ENCODE measurements around the gene VASH1.

DNA sequence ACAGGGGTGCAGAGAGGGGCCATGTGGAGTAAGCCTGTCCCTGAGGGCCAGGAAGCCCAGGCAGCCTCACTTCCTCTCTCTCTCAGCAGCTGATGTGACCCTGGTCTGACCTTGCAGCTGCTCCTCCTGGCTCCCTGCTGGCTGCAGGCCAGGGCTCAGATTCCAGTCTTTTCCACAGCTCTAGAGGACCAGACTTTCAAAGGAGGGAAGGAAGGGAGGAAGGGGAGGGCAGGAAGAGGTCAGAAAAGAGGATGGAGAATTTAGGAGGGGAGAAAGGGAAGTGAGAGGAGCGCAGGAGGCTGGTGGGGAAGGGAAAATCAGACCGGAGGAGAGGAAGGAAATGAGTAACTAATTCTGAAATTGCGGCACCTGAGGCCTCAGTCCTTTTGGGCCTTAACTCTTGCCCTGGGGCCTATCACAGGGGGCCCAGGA lies 40.9 kb upstream of the VASH1 start:
- TF ChIP-seq, protein P1, sequence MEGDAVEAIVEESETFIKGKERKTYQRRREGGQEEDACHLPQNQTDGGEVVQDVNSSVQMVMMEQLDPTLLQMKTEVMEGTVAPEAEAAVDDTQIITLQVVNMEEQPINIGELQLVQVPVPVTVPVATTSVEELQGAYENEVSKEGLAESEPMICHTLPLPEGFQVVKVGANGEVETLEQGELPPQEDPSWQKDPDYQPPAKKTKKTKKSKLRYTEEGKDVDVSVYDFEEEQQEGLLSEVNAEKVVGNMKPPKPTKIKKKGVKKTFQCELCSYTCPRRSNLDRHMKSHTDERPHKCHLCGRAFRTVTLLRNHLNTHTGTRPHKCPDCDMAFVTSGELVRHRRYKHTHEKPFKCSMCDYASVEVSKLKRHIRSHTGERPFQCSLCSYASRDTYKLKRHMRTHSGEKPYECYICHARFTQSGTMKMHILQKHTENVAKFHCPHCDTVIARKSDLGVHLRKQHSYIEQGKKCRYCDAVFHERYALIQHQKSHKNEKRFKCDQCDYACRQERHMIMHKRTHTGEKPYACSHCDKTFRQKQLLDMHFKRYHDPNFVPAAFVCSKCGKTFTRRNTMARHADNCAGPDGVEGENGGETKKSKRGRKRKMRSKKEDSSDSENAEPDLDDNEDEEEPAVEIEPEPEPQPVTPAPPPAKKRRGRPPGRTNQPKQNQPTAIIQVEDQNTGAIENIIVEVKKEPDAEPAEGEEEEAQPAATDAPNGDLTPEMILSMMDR (IDR thresholded peaks at IDR 0.05) = no peak
- no peak for TF ChIP-seq POLR2A (IDR thresholded peaks at IDR 0.05)

All from breast epithelium (tissue), 3 donors.